Gastroesophageal sphincter (tissue), 4 donors: ENCODE measurements around the gene ATAD2B. TPM values are rescaled to one million over a fixed set of nuclear protein-coding genes. Genes with fewer than 3 reads are reported as not detected.

Experiments used
- ATAC-seq: fragments of 150-250 bp; one replicate; pipeline ENCODE4 v1.9.1; 2016; ENCODE audit warnings: mild to moderate bottlenecking, moderate library complexity
- H3K27ac ChIP-seq, 4 donors: fragments of 200-600 bp; sonication (generic) in 3 of 4; 1 replicate in 3 of 4; 2 replicates in 1 of 4; pipeline ENCODE4 v1.5.1; 2016 to 2019
- H3K27me3 ChIP-seq: fragments of 200-600 bp; sonication (generic); one replicate; pipeline ENCODE4 v1.5.1; 2019
- H3K36me3 ChIP-seq, 2 donors: fragments of 200-600 bp; sonication (generic); one replicate each; pipeline ENCODE4 v1.5.1; 2019; ENCODE audit warnings: control low read depth in 1 of 2
- H3K4me1 ChIP-seq, 3 donors: fragments of 200-600 bp; sonication (generic); 1 replicate in 2 of 3; 2 replicates in 1 of 3; pipeline ENCODE4 v1.5.1; 2016 to 2019; ENCODE audit warnings: control low read depth in 2 of 3
- H3K4me3 ChIP-seq, 2 donors: fragments of 200-600 bp; sonication (generic); one replicate each; pipeline ENCODE4 v1.5.1; 2019; ENCODE audit warnings: mild to moderate bottlenecking in 1 of 2, moderate library complexity in 1 of 2
- H3K9me3 ChIP-seq, 3 donors: fragments of 200-600 bp; sonication (generic); one replicate each; pipeline ENCODE4 v1.5.1; 2017 to 2019; ENCODE audit warnings: control low read depth in 2 of 3
- CTCF ChIP-seq, 4 experiments: fragments of 200-600 bp in 2 of 4; fragments of 450-650 bp in 2 of 4; sonication (generic) in 1 of 4; IDR thresholded peaks; one replicate each; pipeline ENCODE4 v1.5.1; 2017 to 2019; ENCODE audit warnings: antibody characterized with exemption in 4 of 4, mild to moderate bottlenecking in 2 of 4, moderate library complexity in 2 of 4
- EP300 ChIP-seq: sonication (generic); formaldehyde crosslinking; IDR thresholded peaks from one replicate; pipeline ENCODE4 v1.6.1; 2017; ENCODE audit warnings: antibody characterized with exemption, mild to moderate bottlenecking
- POLR2A ChIP-seq, 2 donors: fragments of 450-650 bp; IDR thresholded peaks; one replicate each; pipeline ENCODE4 v1.6.1; 2017; ENCODE audit warnings: antibody characterized with exemption in 2 of 2, mild to moderate bottlenecking in 2 of 2, moderate library complexity in 1 of 2
- POLR2AphosphoS5 ChIP-seq: sonication (generic); formaldehyde crosslinking; IDR thresholded peaks from one replicate; pipeline ENCODE4 v1.6.1; 2017; ENCODE audit warnings: antibody characterized with exemption
- WGBS, 2 donors: methylation state at CpG; one replicate each; pipeline ENCODE4 v1.1.5; 2018; ENCODE audit warnings: low coverage in 1 of 2; 5-methylcytosine and 5-hydroxymethylcytosine counted together
- total RNA-seq, 4 donors: library from RNA; depleted of rRNA; stranded (reverse); fragments of >200 nt; gene quantifications; one replicate each; pipeline ENCODE4 v1.1.0, GENCODE V29; 2016

ATAD2B gene
- total RNA-seq, 4 donors from 2014 or later, result 10.4 to 36.1 (median 16.8) TPM

- Histone ChIP-seq H3K4me1 (peaks cover 0 to 15% (median 0%) of the 10 kb centered on the region in 3 donors), H3K27ac (no peak overlapping the region), H3K9me3 (no peaks in the 10 kb centered on the region), H3K27me3 (no peaks in the 10 kb centered on the region), H3K36me3 (peaks cover 0 to 24% of the 10 kb centered on the region in 2 donors), H3K4me3 (no peak overlapping the region)
- TF ChIP-seq POLR2AphosphoS5 (no peak), POLR2A (IDR thresholded peaks at IDR 0.05) (no peak)
- no peak for ATAC-seq
- WGBS, 2 donors, result 92 to 100% methylated on average over 3 of the region's 3 CpGs
Measured at GRCh38 chr2:23839919-23840578, 86.9 kb downstream of the ATAD2B start.

- H3K27ac ChIP-seq, result no peak overlapping the region
- no peak for ATAC-seq
- no peaks in the 10 kb centered on the region for H3K27me3 ChIP-seq
- H3K9me3 ChIP-seq, result no peaks in the 10 kb centered on the region
- TF ChIP-seq POLR2A (IDR thresholded peaks at IDR 0.05) (no peak), CTCF (IDR thresholded peaks at IDR 0.05) (no peak), POLR2AphosphoS5 (no peak), EP300 (no peak)
- no peak overlapping the region for H3K4me3 ChIP-seq
- peaks cover 0 to 15% (median 0%) of the 10 kb centered on the region in 3 donors for H3K4me1 ChIP-seq
- 90 to 100% methylated on average over 1 of the region's 1 CpG for WGBS, 2 donors
- peaks cover 0 to 24% of the 10 kb centered on the region in 2 donors for H3K36me3 ChIP-seq
Measured at GRCh38 chr2:23838996-23839395, 87.9 kb downstream of the ATAD2B start.

- no peaks in the 10 kb centered on the region for H3K9me3 ChIP-seq
- TF ChIP-seq CTCF (IDR thresholded peaks at IDR 0.05), result no peak
- TF ChIP-seq POLR2AphosphoS5, result no peak
- no peak for TF ChIP-seq EP300
- TF ChIP-seq POLR2A (IDR thresholded peaks at IDR 0.05), result no peak
- 91 to 100% methylated on average over 1 of the region's 1 CpG for WGBS, 2 donors
- no peak overlapping the region for H3K4me3 ChIP-seq
- H3K27ac ChIP-seq, result no peak overlapping the region
- H3K36me3 ChIP-seq, result peaks cover 0 to 24% of the 10 kb centered on the region in 2 donors
- ATAC-seq, result no peak
- no peaks in the 10 kb centered on the region for H3K27me3 ChIP-seq
- H3K4me1 ChIP-seq, result peaks cover 0 to 12% (median 0%) of the 10 kb centered on the region in 3 donors
Measured at GRCh38 chr2:23838581-23838980, 88.3 kb downstream of the ATAD2B start.

GRCh38 chr2:23837871-23838270, 89.1 kb downstream of the ATAD2B start:
- Histone ChIP-seq H3K9me3 (no peaks in the 10 kb centered on the region), H3K36me3 (peaks cover 0 to 24% of the 10 kb centered on the region in 2 donors), H3K27ac (no peak overlapping the region), H3K4me3 (no peak overlapping the region), H3K27me3 (no peaks in the 10 kb centered on the region), H3K4me1 (peaks cover 0 to 5% (median 0%) of the 10 kb centered on the region in 3 donors)
- ATAC-seq, result no peak
- no peak for TF ChIP-seq EP300
- no peak for TF ChIP-seq POLR2A (IDR thresholded peaks at IDR 0.05)
- no peak for TF ChIP-seq POLR2AphosphoS5
- TF ChIP-seq CTCF (IDR thresholded peaks at IDR 0.05), result no peak
- WGBS, 2 donors, result 94 to 100% methylated on average over 1 of the region's 1 CpG

- H3K27me3 ChIP-seq, result no peaks in the 10 kb centered on the region
- H3K9me3 ChIP-seq, result no peaks in the 10 kb centered on the region
- ATAC-seq, result no peak
- no peak for TF ChIP-seq POLR2A (IDR thresholded peaks at IDR 0.05)
- no peak for TF ChIP-seq CTCF (IDR thresholded peaks at IDR 0.05)
- no peak for TF ChIP-seq EP300
- no peak for TF ChIP-seq POLR2AphosphoS5
- no peak overlapping the region for H3K4me3 ChIP-seq
- 80 to 100% methylated on average over 1 of the region's 9 CpGs for WGBS, 2 donors
- peaks cover 0 to 24% of the 10 kb centered on the region in 2 donors for H3K36me3 ChIP-seq
- H3K4me1 ChIP-seq, result no peaks in the 10 kb centered on the region
- H3K27ac ChIP-seq, result no peak overlapping the region
Measured at GRCh38 chr2:23836971-23837565, 89.9 kb downstream of the ATAD2B start.
